Measurements from ENCODE around the gene ZNF394.
A peak's percentile ranks its signal among the peaks of the same experiment; 100 is the strongest.

ZNF394 gene

GRCh38 chr7:99457050-99457649 is 42.9 kb downstream of the ZNF394 start:
- intact Hi-C loops (cut with DNase I) = no loop called here
- no peak for DNase-seq

GRCh38 chr7:99456288-99456687 is 43.8 kb downstream of the ZNF394 start:
- intact Hi-C loops (cut with DNase I) = no loop called here
- DNase-seq = peak in 4 of 42 donors; percentile 34 to 49 (median 40)

GRCh38 chr7:99455874-99456273 is 44.2 kb downstream of the ZNF394 start:
- intact Hi-C loops (cut with DNase I) = no loop called here

GRCh38 chr7:99453105-99453504 is 47.0 kb downstream of the ZNF394 start:
- intact Hi-C loops (cut with DNase I) = no loop called here
- peak in 37 of 42 donors; percentile 19 to 75 (median 50) for DNase-seq

More at GRCh38 chr7:99455874-99456273, 44.2 kb downstream of the ZNF394 start:
- DNase-seq = no peak

- no peak for DNase-seq
- intact Hi-C loops (cut with DNase I) = no loop called here
Observed at GRCh38 chr7:99452541-99452940, 47.5 kb downstream of the ZNF394 start.

- intact Hi-C loops (cut with DNase I) = no loop called here
- peak in 17 of 42 donors; percentile 21 to 68 (median 43) for DNase-seq
Observed at GRCh38 chr7:99451936-99452335, 48.1 kb downstream of the ZNF394 start.

- intact Hi-C loops (cut with DNase I) = no loop called here
- DNase-seq = no peak
Observed at GRCh38 chr7:99449326-99449725, 50.8 kb downstream of the ZNF394 start.

GRCh38 chr7:99448855-99449254 is 51.2 kb downstream of the ZNF394 start:
- DNase-seq = no peak
- intact Hi-C loops (cut with DNase I) = no loop called here

GRCh38 chr7:99447943-99448342 is 52.1 kb downstream of the ZNF394 start:
- intact Hi-C loops (cut with DNase I) = no loop called here
- DNase-seq = no peak

GRCh38 chr7:99446096-99446495 is 54.0 kb downstream of the ZNF394 start:
- no peak for DNase-seq
- intact Hi-C loops (cut with DNase I) = no loop called here

Measured in head of caudate nucleus (tissue), 42 donors.